NCI-H748 treated with DMSO at 0.1 percent for 48 hours (cell line): ENCODE measurements around the gene TMEFF1.
"Not testable (repeated sequence)": the region's sequence is repeated elsewhere in the genome, so short reads cannot be mapped to it uniquely, and the experiment has no call there.

ENCODE experiments used
- DNase-seq: peaks from one replicate; lab custom pipeline; 2025; lab: John Stamatoyannopoulos, UW

TMEFF1 gene

GRCh38 chr9:100472788-100473275 is at the start of gene TMEFF1:
TSS of gene TMEFF1 (plus strand) at chr9:100473149. CDS start at chr9:100473545, 396 bp downstream.
- peak; percentile 48 for DNase-seq

DNA sequence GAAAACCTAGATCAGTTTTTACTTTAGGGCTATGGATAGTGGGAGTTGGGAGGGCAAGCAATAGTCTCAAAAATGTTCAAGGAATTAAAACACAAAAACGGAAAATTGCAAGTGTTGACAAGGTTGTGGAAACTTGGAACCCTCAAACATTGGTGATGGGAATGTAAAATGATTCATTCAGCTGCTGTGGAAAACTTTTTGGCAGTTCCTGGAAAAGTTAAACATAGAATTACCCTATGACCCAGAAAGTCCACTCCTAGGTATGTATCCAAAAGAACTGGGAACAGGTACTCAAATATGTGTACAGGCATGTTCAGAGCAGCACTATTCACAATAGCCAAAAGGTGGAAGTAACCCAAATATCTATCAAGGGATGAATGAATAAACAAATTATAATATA is 47.2 kb upstream of the TMEFF1 start:
- no peak for DNase-seq

DNA sequence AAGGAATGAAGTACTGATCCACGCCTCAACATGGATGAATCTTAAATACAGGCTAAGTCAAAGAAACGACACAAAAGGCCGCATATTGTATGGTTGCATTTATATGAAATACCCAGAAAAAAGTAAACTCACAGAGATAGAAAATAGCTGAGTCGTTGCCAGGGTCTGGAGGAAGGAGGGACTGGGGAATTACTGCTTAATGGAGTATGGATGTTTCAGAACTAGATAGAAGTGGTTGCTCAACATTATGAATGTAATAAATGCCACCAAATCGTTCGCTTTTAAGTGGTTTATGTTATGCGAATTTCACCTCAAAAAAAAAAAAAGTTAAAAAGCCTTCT is 46.8 kb upstream of the TMEFF1 start:
- DNase-seq, result no peak

- DNase-seq, result peak; percentile 61
These were observed 46.2 kb upstream of the TMEFF1 start, which contains the start of gene MSANTD3 for GRCh38 chr9:100426530-100427365. TSS of gene MSANTD3 (plus strand) at chr9:100427143. CDS start at chr9:100441939, 14,796 bp downstream.

DNA sequence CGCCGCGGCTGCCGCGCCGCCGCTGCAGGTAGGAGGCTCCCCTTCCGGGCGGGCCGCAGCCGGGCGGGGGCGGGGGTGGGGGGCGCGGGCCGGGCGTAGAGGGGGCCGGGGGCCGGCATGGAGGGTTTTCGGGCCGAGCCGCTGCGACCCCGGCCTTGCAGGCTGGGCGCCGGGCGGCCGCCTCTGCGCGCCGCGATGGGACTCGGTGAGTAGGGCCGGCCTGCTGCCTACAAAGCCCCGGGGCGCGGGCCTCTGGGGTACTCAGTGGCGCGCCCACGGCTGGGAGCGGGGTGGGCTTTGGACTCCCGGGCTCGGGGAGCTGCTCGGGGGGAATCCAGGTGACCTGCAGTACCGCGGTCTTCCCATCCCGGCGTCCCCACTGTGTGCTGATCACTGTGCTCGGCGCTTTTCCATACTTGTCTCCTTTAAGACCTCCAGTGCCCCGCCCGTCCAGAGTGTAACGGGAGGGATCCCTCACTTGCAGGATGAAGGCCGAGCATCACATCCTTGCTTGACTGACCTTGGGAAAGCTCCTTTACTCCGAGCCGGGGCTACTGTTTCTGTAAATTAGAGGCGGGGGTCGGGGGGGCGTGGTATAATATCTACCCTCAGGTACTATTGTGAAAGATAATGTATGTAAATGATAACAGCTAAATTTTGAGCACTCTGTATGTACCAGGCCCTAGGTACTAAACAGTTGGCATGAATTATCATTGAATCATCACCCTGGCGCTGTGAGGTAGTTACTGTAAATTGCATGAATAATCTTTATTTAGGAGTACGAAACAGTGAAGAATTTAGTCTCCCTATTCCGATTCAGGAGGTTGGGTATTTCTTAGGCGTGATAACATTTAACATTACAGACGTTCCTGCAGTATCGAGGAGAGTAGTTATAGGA is 45.3 kb upstream of the TMEFF1 start:
- peak; percentile 39 for DNase-seq

- DNase-seq, result no peak
These were observed 43.9 kb upstream of the TMEFF1 start for GRCh38 chr9:100428871-100429654.

DNA sequence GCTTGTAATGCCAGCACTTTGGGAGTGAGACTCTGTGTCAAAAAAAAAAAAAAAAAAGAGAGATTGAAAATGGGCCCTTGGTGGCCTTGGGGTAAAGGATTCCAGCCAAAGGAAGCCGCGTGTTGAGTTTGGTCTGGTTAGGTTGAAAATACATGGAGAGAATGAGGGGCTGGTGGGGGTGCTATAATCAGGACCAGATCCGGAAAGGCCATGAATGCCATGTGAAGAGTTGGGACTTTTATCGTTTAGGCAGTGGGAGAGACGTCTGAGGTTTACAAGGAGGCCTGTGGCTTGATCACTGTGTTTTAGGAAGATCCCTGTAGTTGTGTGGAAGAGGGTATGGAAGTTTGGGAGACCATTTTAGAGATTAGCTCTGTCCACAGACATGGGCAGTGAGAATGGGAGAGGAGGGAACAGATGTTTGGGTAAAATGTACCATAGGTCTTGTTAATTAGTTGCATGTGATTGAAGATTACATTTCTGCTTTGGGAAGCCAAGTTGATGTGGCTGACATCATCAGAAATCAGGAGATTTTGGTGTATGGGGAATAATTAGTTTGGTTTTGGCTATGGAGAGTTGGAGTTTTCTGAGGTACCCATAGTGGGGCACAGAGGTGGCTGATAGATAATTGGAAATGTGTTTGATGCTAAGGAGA is 42.5 kb upstream of the TMEFF1 start:
- DNase-seq, result no peak

GRCh38 chr9:100431886-100432285 is 41.1 kb upstream of the TMEFF1 start:
- DNase-seq, result no peak

DNA sequence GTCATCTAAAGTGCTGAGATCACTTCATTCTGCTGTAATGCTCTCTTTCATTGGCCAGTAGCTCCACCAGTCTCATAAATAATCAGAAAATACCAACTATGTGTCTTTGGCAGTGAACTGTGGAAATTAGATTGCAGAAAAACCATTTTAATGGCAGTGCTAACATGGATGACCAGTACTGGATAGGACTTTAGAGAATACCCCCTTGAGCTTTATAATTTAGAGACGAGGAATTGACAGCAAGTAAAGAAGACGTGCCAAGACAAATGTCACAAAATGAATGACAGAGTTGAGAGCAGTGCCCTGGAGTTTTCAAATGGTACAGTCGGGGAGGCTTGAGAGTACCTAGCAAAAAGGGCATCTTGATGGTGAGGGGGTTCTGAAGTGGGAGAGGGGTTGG is 40.2 kb upstream of the TMEFF1 start:
- no peak for DNase-seq

- no peak for DNase-seq
These were observed 36.4 kb upstream of the TMEFF1 start for GRCh38 chr9:100436571-100436970.

DNA sequence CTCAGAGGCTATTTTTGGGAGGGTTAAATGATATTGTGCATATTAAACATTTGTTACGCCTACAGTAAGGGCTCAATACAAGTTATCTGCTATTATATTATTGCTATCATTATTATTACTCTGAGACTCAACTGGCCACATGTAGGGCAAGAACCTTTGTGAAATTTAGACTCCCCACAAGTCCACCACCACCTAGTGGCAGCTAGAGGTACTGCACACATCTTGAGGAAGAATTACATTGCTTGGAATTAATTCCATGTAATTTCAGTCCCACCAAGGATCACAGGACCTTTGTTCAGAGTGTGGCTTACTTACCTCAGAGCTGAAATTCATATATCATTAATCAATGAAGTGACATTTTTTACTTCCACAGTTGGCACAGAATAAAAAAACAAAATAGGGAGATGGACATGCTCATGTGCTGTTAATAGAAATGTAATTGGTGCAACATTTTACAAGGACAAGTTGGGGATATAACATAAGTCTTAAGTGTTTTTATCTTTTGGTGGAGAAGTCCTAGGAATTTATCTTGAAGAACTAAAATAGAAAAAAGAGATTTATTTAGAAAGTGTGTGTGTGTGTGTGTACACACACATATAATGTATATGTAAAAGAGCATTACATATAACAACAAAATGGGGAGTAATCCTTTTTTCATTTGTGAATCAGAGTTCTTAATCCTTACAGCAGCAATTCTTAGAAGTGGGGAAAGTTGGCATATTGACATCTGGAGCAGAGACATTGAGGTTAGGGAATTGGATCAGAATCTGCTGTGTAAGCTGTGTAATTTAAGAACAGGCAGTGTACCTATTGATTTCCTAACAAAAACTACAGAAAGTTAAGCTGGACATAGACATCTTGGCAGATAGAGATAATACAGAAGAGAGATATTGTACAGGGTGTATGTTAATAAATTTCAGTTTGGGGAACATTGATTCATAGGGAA is 34.8 kb upstream of the TMEFF1 start:
- DNase-seq, result peak; percentile 27

GRCh38 chr9:100440071-100440470 is 32.9 kb upstream of the TMEFF1 start:
- no peak for DNase-seq

GRCh38 chr9:100440487-100440886 is 32.5 kb upstream of the TMEFF1 start:
- DNase-seq, result not testable (repeated sequence)

DNA sequence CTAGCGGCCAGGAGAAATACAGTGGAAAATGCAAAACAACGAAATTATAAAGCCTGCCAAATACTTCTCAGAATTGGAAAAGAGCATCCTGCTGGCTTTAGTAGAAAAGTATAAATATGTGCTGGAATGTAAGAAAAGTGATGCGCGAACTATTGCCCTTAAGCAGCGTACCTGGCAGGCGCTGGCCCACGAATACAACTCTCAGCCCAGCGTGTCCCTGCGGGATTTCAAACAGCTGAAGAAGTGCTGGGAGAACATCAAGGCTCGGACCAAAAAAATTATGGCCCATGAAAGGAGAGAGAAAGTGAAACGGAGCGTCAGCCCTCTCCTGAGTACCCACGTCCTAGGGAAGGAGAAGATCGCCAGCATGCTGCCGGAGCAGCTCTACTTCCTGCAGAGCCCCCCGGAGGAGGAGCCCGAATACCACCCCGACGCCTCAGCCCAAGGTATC is 31.0 kb upstream of the TMEFF1 start:
- no peak for DNase-seq

- no peak for DNase-seq
These were observed 28.9 kb upstream of the TMEFF1 start for GRCh38 chr9:100443781-100444768.

DNA sequence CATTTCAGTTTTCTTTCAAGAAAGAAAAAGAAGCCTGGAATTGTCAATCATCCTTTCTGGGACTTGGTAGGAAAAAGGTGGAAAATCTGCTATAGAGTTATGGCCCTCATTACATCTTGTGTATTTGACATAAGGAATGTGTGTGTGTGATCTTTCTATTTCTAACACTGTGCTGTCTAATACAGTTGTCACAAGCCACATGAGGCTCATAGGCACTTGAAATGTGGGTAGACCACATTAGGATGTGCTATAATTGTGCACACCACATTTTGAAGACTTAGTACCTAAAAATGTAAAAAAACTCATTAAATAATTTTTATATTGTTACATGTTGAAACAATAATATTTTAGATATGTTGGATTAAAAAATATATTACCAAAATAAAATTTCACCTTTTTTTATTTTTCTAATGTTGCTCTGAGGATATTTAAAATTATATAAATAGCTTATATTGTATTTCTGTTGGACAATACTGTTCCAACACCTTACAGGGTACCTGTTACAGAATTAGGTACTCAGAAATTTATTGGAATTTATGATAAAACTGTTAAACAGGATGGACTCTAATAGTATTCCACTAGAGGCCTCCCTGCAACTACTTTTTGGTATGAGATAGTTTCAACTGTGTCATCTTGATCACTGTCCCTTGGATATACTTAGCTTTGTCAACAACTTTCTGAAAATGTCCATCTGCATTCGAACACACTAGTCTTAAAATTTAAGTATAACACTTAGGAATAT is 27.6 kb upstream of the TMEFF1 start:
- DNase-seq, result no peak

DNA sequence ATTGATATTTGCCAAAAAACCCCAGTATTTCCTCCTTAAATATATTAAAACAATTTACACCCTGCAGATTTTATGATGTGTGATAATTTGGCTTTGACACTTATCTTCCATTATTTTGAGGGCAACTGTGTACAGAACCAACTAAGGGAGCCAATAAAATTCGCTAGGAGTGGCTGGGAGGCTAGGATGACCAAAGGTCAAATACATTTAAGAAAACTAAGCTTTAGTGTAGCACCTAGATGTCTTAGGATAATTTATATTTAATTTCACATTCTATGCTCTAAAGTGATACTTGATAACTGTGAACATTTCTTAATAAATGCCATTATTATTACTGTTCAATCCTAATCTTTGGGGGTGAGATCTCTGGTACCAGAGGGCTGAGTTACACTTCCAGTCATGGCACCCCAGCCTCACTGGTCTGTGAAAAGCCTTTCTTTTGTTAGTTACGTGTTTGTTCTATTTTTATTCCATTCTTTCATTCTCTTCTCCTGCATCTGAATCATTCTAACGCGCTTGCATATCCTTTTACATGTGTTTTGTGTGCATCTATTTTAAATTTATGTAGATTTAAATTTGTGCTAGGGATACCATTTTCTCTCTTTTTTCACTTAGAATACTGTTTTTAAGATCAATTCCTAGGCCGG is 26.9 kb upstream of the TMEFF1 start:
- DNase-seq, result no peak

DNA sequence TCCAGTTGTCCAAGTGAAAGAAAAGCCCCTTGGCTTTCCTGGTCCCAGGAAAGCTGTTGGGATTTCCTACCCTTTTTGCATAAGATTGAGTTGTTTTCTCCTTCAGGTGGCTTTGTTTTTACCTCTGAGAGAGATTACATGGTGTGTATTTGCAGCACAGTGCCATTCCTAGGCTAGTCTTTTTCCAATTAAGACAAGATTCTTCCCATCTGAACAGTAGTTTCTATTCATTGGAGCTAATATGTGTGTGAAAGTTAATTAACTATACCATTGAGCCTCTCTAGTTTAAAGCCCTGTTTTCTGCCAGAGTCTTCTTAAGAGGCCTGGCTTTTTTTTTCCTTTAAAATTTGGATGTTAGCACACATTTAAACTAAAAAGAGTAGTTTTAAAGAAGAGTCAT is 25.9 kb upstream of the TMEFF1 start:
- no peak for DNase-seq
